ENCODE results near the gene UTS2B.

GRCh38 chr3:191355406-191355805, 25.1 kb upstream of the UTS2B start:
- TF ChIP-seq CREB1 (CRISPR knock-in tag; IDR thresholded peaks at IDR 0.05; ENCODE audit: low read depth) (no peak), NANOG (IDR thresholded peaks at IDR 0.05; ENCODE audit: borderline replicate concordance) (no peak), REST (IDR thresholded peaks at IDR 0.05; ENCODE audit: unreplicated experiment) (no peak), CTCF (conservative IDR thresholded peaks at IDR 0.05; ENCODE audit: low read depth in 2 of 2) (no peak), ETS1 (IDR thresholded peaks at IDR 0.05) (no peak), EZH2 (IDR thresholded peaks at IDR 0.05; ENCODE audit: low read depth, unreplicated experiment) (no peak), POLR2AphosphoS5 (IDR thresholded peaks at IDR 0.05; ENCODE audit: low read depth) (no peak), EZH2phosphoT487 (IDR thresholded peaks at IDR 0.05; ENCODE audit: unreplicated experiment) (no peak), JUNB (IDR thresholded peaks at IDR 0.05; ENCODE audit: unreplicated experiment) (no peak), STAT1 (IDR thresholded peaks at IDR 0.05; ENCODE audit: unreplicated experiment) (no peak)

Measured in GM23338 (cell line).